GM19025 (cell line): Measurements from ENCODE around the gene CTRB2.

Source experiments
- ATAC-seq: cut with Tn5 transposase; IDR thresholded peaks from one replicate; pipeline ENCODE4 v1.9.1; 2021; ENCODE audit warnings: mild to moderate bottlenecking, low read depth, moderate library complexity; ENCODE audit not compliant: unreplicated experiment

Gene CTRB2

GRCh38 chr16:75179208-75179607 is 27.8 kb downstream of the CTRB2 start:
- ATAC-seq = no peak

GRCh38 chr16:75176926-75177325 is 30.0 kb downstream of the CTRB2 start:
- no peak for ATAC-seq

GRCh38 chr16:75175074-75175473 is 31.9 kb downstream of the CTRB2 start:
- ATAC-seq = no peak

- ATAC-seq = no peak
Measured at GRCh38 chr16:75172578-75172977, 34.4 kb downstream of the CTRB2 start.

- ATAC-seq = no peak
Measured at GRCh38 chr16:75169899-75170405, 37.0 kb downstream of the CTRB2 start.

GRCh38 chr16:75160386-75160785 is 46.6 kb downstream of the CTRB2 start:
- ATAC-seq = no peak
